SHP77 (cell line): ENCODE results near the gene MFSD11.
A peak's percentile ranks its signal among the peaks of the same experiment; 100 is the strongest.
"Not testable (repeated sequence)": the region's sequence is repeated elsewhere in the genome, so short reads cannot be mapped to it uniquely, and the experiment has no call there.

Experiments
- DNase-seq, 2 experiments: peaks; one replicate each; lab custom pipeline; 2025; lab: John Stamatoyannopoulos, UW

The MFSD11 gene

DNA sequence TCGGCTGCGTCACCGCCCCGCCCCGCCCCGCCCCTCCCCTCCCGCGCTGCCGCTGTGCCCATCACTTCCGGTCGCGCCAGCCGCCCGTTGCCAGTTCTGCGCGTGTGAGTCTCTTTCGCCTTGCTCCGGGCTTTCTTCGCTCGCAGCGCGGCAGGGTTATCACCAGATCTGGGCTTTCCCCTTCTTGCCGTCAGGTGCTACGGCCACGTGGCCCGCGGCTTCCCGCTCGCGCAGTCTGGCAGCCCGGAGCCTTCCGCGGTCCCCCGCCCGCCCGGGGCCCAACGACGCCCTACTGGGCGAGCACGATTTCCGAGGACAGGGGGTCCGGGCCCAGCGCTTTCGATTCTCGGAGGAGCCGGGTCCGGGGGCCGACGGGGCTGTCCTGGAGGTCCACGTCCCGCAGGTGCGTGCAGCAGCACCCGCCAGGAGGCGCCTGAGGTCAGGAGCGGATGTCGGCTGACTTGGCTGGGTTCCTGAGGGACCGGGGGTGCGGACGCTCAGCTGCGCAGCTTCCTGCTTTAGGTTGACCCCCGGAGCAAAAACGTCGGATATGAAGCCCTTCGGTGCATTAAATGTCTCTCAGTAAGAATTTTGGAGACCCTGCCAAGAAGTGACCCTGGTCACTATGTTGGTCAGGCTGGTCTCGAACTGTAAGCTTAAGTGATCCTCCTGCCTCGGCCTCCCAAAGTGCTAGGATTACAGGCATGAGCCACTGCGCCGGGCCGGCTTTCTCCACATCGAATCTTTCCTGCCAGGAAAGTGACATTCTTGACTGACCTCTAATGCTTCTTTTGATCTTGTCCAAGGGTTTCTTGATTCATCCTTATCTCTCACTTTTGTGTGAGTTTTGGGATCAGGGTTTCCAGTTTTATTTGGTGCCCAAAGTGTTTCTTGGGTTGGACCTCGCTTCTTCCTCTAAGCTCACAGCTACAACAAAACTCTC, 10.9 kb upstream of the MFSD11 start, which contains the start of gene METTL23:
TSS of gene METTL23 (plus strand) at position 64 of the 943 bp plus-strand sequence. CDS start 2,872 bp downstream, outside the sequence.
- DNase-seq = peak; percentile 57 to 71

DNA sequence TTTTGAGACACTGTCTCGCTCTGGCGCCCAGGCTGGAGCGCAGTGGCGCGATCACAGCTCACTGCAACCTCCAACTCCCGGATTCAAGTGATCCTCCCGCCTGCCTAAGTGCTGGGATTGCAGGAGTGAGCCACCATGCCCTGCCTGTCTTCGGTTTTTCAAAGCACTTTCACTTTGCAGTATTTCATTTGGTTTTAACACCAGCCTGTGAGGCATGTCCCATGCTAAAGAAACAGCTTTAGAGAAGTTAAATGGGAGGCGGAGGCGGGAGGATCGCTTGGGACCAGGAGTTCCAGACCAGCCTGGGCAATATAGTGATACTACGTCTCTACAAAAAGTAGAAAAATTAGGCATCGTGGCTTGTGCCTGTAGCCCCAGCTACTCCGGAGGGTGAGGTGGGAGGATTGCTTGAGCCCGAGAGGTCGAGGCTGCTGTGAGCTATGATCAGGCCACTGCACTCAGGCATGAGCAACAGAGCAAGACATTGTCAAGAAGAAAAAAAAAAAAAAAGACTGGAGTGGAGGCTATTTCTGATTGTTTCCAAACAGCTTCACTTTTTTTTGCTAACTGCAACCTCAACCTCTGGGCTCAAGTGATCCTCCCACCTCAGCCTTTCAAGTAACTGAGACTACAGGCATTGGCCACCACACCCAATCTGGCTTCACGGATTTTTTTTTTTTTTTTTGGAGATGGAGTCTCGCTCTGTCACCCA, 10.0 kb upstream of the MFSD11 start:
- DNase-seq = no peak

DNA sequence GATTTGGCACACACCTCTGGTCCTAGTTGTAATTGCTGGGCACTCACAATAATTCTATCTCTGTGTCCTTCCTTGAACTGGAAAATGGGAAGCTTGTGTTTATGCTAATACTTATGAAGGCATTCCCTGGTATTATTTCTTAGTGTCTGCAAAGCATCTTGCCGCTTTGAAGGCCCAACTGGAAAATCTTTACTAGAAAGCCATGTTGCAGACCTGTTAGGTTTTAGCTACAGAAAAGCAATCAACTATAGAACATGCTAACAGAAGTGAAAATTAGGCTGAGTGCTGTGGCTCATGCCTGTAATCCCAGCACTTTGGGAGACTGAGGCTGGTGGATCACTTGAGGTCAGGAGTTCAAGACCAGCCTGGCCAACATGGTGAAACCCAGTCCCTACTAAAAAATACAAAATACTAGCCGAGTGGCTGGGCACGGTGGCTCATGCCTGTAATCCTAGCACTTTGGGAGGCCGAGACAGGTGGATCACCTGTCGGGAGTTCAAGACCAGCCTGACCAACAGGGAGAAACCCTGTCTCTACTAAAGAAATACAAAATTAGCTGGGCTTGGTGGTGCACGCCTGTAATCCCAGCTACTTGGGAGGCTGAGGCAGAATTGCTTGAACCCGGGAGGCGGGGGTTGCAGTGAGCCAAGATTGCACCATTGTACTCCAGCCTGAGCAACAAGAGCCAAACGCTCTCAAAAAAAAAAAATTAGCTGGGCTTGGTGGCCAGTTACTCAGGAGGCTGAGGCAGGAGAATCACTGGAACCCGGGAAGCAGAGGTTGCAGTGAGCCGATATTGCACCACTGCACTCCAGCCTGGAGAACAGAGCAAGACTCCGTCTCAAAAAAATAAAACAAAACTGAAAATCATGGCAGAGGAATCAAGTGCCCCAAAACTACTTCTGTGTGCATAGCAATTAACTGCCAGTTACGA, 5.9 kb upstream of the MFSD11 start:
- not testable (repeated sequence) for DNase-seq

DNA sequence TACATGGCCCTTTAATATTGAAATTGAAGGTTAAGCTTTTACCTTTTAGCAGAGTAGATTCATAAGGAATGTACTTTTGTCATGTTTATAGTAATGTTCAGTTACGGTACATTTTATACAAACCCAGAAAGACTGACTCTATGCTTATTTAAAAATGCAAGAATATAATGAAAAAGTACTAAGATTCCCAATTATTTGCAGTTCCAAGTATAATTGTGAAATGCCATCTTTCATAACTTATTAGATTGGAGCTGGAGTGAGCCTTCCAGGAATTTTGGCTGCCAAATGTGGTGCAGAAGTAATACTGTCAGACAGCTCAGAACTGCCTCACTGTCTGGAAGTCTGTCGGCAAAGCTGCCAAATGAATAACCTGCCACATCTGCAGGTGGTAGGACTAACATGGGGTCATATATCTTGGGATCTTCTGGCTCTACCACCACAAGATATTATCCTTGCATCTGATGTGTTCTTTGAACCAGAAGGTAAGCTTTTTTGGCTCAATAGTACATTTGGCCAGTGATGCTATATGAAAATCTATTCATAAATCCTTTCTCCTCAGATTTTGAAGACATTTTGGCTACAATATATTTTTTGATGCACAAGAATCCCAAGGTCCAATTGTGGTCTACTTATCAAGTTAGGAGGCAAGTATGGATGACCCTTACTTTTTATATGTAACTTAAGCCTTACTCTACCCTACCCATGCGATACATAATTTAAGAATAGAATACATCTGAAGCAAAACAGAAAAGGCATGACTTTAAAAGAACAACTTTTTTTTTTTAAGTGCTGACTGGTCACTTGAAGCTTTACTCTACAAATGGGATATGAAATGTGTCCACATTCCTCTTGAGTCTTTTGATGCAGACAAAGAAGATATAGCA, 4.9 kb upstream of the MFSD11 start:
- no peak for DNase-seq

DNA sequence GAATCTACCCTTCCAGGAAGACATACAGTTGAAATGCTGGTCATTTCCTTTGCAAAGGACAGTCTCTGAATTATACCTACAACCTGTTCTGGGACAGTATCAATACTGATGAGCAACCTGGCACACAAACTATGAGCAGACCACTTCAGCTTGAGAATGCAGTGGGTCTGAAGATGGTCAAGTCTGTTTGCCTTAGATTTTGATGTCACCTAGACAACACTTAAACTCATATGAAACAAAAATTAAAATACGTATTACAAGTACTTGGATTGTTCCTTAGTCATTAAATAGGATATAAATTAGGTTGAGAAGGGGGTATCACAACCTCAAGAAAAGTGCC, 4.3 kb upstream of the MFSD11 start:
- no peak for DNase-seq

DNA sequence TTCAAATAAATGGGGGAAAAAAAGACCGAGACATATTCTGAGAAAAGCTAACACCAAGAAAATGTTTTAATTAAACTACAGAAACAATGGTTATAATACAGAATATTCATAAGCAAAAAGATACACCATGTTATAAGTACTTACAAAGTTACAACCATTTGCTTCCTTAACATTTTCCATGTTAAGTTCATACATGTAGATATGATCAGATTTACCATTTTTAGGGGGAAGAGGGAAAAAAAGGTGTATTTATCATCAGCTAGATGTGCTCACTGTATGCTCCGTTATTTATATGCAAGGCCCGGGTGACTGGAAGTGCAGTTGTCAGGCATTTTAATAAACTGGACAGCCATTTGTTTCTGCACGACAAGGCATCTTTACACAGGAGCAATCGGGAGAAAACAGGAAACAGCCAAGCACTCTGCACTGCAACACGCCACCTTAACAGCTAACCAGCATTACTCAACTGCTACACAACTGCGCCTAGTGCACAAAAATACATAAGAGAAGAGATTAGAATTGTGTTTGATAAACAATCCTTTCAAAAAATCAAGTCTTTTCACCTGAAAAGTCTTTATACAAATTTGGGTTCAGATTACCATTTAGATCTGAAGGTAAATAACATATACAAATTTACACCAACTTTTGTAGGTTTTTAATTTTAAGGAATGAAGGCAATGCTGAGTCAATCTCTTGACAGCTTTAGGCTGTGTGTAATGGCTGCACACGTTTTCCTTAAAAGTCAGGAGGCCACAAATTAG, 3.7 kb upstream of the MFSD11 start:
- no peak for DNase-seq

DNA sequence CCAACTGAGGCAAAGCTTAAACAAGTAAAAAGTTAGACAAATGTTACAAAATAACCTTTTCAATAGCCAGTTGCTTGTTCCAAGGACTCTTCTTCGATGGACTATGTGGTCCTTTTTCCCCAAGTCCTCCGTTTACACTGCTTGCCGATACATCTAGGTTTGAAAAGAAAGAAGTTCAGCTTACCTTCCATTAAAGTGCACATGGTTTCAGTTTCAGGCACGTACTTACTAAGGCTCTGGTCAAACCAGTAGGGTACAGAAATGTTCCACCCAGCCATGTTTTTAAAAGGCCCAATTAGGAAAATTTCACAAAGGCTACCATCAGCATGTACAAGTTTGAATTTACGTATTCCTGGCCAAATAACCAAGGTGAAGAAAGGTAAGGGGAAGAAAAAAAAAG, 2.9 kb upstream of the MFSD11 start:
- peak in 1 of 2 experiments; percentile 30 for DNase-seq

DNA sequence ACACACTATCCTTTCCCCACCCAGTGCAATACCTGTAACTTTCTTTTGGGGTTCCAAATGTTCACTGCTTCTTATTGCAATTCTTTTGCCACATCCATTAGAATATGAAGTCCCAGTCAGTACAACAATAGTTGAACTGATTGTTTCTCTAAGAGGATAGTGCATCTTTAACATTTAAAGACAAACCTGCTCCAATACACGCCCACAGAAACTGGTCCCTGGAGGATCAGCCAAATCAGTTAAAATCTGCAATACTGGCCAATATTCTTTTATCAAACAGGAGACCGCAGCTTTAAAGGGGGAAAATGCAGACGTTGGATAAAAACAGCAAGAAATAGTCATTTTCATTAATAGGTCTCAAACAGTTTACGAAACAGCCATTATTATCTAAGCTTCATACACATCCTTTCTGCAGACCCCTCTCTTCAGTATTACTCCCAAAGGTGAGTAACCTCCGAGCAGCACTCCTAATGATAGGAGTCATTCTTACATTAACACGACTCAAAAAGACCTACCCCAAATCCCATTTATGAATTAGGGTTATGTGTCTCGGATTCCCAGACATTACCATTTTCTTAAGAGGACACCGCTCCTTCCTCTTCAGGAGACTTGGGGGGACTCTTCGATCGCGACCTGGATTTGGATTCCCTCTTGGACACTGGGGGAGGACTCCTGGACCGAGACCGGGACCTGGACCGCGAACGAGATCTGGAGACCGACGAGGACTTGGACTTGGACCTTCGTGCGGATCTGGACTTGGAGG, 2.2 kb upstream of the MFSD11 start:
- DNase-seq = no peak

DNA sequence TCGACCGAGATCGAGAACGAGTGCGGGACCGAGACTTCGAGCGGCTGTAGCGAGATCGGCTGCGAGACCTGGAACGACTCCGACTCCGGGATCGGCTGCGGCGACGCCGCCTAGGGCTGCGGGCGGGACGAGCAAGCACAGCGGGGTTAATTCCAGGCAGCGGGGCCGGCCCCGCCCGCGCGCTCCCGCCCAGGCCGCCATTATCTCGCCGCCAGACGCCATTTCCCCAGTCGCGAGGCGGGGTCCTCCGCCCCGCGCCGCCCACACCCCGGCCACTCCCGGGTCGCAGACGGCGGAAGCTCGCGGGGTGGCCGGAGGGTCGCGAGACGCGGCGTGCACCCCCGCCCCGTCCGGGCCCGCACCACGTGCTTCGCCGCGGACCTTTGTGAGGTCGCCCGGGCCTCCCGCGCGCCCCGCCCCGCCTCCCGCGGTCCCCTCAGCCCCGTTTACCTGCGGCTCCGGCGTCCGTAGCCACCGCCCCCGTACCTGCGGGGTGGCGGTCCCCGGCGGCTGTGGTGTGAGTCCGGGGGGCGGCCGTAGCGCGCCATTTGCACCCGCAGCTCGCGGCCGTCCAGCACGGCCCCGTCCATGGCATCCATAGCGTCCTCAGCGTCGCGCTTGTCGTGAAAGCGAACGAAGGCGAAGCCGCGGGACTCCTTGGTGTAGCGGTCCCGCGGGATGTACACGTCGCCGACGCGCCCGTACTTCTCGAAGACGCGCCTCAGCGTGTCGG, 1.4 kb upstream of the MFSD11 start:
- peak; percentile 29 to 50 for DNase-seq

DNA sequence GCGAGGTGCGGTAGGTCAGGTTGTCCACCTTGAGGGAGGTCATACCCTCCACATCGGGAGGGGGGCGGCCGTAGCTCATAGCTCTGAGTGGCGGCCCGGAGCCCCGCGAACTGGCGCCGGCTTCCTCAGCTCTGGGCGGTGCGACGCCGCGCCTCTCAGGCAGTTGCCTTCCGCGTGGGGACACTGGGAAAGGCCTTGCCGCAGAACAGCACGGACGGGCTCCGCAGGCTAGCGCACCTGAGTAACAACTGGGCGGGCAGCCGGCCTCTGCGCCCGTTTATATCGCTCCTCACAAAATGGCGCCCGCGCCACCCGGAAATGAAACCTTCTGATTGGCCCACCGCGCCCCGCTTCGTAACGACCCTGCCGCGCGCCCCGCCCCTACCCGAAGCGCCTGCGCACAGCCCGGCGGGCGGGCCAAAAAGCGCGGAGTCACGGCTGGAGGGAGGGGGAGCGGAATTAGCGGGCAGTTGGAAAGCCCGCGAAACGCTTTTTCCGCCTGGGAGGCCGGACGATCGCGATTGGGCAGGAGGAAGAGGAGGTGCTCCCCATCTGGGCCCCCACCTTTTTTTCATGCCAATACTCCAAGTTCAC, 740 bp upstream of the MFSD11 start, which contains the start of gene SRSF2:
TSS of gene SRSF2 (minus strand) at position 250 of the 594 bp plus-strand sequence. CDS start at position 79, 171 bp downstream.
- DNase-seq = peak; percentile 98 to 99

DNA sequence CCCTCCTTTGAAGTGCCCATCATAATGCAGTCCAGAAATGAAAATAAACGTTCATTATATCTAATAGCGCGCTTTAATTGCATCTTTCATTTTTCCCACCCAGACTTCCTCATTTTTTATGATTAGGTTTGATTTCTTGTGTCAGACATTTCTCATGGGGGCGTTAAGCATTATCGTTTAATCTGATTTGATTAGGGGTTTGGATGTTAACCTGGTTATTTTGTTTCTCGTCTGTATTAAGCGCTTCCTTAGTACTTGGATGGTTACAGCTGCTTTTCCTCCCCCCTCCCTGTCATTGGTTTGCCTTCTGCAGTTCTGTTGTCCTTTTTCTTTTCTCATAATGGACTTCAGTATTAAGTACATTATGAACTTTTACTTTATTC, 540 bp downstream of the MFSD11 start:
- DNase-seq = no peak

DNA sequence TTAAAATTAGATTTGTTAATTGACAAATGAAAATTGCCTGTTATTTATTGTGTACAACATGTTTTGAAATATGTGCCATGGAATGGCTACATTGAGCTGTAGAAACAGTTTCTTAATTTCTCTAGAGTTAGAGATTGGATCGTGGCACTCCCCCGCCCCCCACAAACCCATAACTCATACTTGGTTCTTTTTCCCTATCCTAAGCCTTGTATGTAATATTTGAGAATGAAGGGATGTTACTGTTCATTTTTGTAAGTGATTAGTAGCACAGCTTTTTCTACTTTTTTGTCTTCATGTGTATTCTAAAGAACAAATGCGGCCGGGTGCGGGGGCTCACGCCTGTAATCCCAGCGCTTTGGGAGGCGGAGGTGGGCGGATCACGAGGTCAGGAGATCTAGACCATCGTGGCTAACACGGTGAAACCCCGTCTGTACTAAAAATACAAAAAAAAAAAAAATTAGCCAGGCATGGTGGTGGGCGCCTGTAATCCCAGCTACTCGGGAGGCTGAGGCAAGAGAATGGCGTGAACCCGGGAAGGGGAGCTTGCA, 1.7 kb downstream of the MFSD11 start:
- not testable (repeated sequence) for DNase-seq

DNA sequence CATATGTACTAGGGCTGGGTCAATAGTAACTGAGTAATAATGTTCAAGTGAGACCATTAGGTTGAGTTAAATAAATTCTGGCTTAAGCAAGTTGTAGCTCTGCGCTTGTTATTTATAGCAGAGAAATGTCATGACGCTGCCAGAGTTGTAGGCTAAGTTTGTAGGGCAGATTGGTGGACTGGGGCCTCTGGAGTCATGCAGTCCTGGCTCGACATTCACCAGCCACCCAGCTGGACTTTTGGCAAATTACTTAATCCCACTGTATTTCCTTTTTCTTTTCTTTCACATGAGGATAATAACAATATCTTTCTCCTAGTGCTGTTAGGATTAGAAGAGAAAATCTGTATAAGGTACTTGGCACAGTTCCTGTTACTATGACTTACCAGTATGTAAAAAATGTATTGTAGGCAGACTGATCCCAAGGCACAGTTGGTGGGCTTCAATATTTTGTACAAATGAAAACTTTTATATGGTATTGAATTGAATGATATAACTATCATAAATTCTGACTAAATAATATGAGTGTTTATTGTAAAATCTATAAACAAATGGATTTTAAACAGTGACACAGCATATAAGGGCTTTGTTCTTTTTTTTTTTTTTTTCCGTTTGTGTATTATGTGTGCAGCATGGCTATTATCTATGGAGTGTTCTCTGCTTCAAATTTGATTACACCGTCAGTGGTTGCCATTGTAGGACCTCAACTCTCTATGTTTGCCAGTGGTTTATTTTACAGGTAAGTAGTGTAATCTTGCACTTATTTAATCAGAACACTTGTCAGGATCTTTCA, 2.6 kb downstream of the MFSD11 start:
- no peak for DNase-seq

DNA sequence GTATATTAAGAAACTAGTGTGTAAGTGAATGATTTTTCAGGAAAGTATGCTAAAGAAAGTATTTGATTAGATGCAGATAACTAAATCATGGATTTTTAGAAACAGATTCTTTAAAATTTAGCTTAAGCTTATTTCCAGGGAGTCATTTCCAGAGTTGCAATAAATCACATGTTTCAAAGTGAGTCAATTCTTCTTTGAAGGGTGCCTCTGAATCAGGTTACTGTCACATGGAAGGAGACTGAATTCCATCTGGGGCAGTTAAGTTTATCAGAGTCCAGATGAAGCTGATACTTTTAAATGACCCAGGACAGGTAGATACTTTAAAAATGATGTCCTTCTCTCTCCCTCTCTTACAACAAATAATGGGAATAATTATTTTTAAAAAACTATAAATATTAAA, 5.0 kb downstream of the MFSD11 start:
- no peak for DNase-seq

DNA sequence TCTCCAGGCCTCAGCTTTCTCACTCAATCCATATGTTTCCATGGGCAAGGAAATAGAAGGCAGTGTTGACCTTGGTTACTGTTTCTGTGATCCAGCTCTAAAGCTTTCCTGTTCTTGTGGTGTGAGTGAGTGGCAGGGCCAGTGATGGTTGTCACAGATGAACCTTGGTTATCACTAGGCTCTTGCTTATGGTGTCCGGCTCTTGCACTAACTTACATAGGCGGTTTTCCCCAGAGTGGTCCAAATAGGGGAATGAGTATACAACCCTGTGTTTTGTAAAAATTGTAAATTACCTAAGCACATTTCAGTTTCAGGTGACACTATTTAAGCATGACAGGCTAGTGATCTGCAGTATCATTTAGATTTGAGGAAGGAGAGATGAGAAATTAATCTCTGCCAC, 6.8 kb downstream of the MFSD11 start:
- no peak for DNase-seq

DNA sequence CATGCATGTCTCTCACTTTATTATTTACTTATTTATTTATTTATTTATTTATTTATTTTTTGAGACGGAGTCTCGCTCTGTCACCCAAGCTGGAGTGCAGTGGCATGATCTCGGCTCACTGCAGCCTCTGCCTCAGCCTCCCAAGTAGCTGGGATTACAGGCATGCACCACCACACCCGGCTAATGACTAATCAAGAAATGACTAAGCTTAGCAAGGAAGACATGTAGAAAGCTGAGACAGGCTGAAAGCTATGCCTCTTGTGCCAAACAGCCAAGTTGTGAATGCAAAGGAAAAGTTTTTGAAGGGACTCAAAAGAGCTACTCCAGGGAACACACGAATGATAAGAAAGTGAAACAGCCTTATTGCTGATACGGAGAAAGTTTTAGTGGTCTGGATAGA, 7.9 kb downstream of the MFSD11 start:
- not testable (repeated sequence) for DNase-seq

DNA sequence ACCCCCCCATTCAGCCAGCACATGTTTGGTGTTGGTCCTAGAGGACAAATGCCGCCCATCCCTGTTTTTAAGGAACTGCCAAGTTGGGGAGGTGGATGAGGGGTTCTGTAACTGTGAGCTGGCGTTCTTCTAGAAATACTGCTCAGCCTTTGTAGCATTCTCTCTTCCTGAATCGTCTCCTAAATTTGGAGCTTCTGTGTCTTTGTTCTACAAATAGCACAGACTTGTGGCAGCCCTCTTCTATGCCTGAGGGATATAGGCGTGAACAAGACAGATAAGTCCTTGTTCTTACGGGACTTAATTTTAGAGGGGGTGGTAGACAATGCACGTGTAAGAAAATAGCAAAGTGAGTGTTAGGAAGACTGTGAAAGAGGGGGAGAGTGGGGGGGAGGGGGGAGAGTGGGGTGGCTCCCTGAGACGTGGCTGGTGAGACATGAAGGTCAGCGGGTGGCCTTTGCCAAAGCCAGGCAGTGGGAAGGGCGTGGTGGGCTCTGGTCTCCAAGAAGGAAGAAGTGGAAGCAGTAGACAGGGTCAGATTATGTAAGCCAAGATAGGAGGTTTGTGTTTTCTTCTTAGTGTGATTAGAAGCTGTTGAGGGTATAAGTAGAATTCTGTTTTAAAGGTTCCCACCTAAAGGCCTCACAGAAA, 9.9 kb downstream of the MFSD11 start:
- no peak for DNase-seq
